HFF-Myc (cell line): ENCODE data around the gene SPARCL1.
"Not testable (repeated sequence)": the region's sequence is repeated elsewhere in the genome, so short reads cannot be mapped to it uniquely, and the experiment has no call there.

ENCODE experiments used
- DNase-seq: peaks from one replicate; pipeline ENCODE4 v3.0.0-alpha.2; 2011; ENCODE audit warnings: low read depth; ENCODE audit errors: extremely low read depth
- H3K4me3 ChIP-seq: replicated peaks from 2 replicates; pipeline ENCODE4 v1.5.1; 2011; ENCODE audit warnings: low read depth, mild to moderate bottlenecking, control low read depth, low read length
- CTCF ChIP-seq: IDR thresholded peaks from 2 replicates; pipeline ENCODE4 v1.5.1; 2012; ENCODE audit warnings: mild to moderate bottlenecking, low read depth, low read length, control low read depth; ENCODE audit errors: missing control alignments

SPARCL1 gene

GRCh38 chr4:87529187-87529586 is at the start of gene SPARCL1:
Gene SPARCL1, minus strand, starts transcription at chr4:87529376. Its CDS starts 29,802 bp downstream, at chr4:87499574.
- H3K4me3 ChIP-seq: no peak within 1 kb of the TSS
- TF ChIP-seq CTCF: no peak

GRCh38 chr4:87575983-87576382 is 46.8 kb upstream of the SPARCL1 start:
- DNase-seq: no peak
- H3K4me3 ChIP-seq: no peak overlapping the region
- no peak for TF ChIP-seq CTCF

More at GRCh38 chr4:87529187-87529586, at the start of gene SPARCL1:
- DNase-seq: no peak

GRCh38 chr4:87575408-87575807 is 46.2 kb upstream of the SPARCL1 start:
- no peak for DNase-seq
- no peak overlapping the region for H3K4me3 ChIP-seq

GRCh38 chr4:87574996-87575395 is 45.8 kb upstream of the SPARCL1 start:
- TF ChIP-seq CTCF: no peak
- H3K4me3 ChIP-seq: no peak overlapping the region
- DNase-seq: no peak

More at GRCh38 chr4:87575408-87575807, 46.2 kb upstream of the SPARCL1 start:
- TF ChIP-seq CTCF: no peak

- not testable (repeated sequence) for H3K4me3 ChIP-seq, DNase-seq
Measured at GRCh38 chr4:87574376-87574775, 45.2 kb upstream of the SPARCL1 start.

GRCh38 chr4:87570290-87570805 is 41.2 kb upstream of the SPARCL1 start:
- no peak for TF ChIP-seq CTCF
- no peak overlapping the region for H3K4me3 ChIP-seq
- no peak for DNase-seq

GRCh38 chr4:87567191-87567590 is 38.0 kb upstream of the SPARCL1 start:
- no peak for TF ChIP-seq CTCF
- H3K4me3 ChIP-seq: no peak overlapping the region

More at GRCh38 chr4:87567191-87567590, 38.0 kb upstream of the SPARCL1 start:
- no peak for DNase-seq
